ENCODE results near the gene RASAL2.

RASAL2 gene

DNA sequence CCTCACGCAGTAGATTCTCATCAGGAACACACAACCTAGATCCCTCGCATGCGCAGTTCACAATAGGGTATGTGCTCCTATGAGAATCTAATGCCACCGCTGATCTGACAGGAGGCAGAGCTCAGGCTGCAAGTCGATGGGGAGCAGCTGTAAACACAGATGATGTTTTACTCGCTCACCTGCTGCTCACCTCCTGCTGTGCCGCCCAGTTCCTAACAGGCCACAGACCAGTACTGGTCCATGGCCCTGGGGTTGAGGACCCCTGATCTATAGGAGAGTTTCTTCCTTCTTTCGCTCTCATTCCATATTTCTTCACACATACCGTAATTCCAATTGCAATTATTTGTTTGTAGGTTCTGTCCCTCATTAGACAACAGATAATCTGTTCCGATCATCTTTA, 299.5 kb downstream of the RASAL2 start:
- DNase-seq (ENCODE audit: low spot score), result no peak

DNA sequence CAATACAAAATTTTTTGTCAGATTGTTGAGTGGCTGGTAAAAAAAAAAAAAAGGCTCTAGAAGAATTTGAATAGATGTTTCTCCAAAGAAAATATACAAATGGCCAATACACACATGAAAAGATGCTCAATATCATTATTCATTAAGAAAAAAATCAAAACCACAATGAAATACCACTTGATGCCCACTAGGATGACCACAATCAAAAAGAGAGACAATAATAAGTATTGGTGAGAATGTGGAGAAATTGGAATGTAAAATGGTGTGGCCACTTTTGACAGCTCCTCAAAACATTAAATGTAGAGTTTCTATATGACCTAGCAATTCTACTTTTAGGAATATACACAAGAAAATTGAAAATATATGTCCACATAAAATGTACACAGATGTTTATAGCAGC, 302.9 kb downstream of the RASAL2 start:
- DNase-seq (ENCODE audit: low spot score), result no peak

DNA sequence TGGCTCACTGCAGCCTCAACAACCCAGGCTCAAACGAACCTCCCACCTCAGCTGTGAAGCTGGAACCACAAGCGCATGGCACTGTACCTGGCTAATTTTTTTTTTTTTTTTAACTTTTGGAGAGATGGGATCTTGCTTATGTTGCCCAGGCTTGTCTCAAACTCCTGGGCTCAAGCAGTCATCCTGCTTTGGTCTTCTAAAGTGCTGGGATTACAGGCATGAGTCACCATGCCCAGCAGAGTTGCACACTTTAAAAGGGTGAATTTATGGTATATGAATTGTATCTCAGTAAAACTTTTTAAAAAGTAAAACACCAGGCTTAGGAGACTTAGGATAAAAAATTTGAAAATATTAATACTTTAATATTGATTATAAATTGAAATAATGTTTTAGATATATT, 303.8 kb downstream of the RASAL2 start:
- no peak for DNase-seq (ENCODE audit: low spot score)

DNA sequence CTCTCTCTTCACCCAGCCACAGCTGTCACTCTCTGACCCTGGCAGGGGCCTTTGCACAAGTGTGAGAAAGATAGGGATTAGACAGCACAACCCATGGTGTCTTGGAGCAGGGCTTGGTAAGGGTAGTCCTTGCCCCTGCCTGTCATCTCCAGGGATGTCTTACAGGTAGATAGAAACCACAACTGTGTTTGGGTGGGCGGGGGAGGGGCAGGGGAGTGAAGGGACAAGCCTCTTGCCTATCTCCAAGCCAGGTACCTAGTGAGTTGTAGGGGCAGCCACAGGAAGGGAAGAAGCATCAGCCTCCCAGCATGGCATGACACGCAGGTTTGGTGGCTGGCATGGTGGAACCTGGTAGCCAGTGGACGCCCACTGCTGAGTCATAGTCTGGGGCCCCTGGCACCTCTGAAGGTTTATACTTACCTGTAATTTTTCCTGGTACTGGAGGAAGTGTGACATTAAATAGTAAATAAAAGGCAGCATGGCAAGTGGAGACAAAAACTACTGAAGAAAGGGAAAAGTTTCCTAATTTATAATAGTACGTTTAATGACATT, 305.3 kb downstream of the RASAL2 start:
- DNase-seq (ENCODE audit: low spot score), result no peak

DNA sequence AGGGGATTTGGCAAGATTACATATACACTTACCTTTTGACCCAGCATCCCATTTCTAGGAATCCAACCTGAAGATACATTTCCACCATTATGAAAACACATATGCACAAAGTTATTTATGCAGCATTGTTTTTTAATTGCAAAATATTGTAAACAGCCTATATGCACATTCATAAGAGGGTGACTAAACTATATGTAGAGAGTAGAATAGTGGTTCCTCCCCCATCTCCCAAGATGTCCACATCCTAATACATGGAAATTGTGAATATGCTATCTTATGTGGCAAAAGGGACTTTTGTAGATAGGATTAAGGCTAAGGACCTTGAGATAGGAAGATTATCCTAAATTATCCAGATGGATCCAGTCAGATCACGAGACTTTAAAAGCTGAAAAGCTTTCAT, 311.2 kb downstream of the RASAL2 start:
- DNase-seq (ENCODE audit: low spot score), result no peak

DNA sequence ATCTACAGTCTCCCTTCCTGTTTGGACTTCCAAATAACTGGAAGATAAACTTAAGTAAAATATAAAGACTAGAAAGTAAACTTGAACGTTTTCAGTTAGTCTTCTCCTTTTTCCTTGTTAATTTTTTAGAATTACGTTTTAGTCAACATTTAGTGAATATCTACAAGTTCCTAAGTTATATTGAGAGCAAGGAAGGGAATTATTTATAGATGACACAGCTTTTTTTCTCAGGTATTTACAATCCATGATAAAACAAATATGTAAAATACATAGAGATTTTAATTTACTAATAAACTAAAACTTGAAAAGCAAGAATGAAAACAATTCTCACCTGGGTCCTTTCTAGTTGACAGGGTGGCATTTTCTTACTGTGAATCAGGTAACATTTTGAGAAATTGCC, 313.3 kb downstream of the RASAL2 start:
- no peak for DNase-seq (ENCODE audit: low spot score)

DNA sequence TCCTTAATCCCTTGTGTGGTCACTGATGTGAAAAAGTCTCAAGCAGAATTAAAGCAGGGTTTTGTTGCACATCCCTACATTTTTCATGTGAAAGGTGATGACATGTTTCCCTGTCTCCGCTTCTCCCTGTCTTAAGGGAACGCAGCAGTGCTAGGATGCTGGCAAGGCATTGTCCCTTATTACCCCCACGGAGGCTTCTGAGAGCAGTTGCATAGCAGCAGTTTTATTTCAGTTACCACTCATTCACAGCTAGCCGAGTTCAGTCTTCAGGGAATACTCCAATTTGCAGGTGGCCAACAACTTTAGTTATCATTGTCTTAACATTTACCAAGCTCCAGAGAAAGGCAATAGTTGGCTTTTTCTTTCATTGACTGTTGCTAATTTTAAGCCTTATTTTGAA, 313.8 kb downstream of the RASAL2 start:
- no peak for DNase-seq (ENCODE audit: low spot score)

DNA sequence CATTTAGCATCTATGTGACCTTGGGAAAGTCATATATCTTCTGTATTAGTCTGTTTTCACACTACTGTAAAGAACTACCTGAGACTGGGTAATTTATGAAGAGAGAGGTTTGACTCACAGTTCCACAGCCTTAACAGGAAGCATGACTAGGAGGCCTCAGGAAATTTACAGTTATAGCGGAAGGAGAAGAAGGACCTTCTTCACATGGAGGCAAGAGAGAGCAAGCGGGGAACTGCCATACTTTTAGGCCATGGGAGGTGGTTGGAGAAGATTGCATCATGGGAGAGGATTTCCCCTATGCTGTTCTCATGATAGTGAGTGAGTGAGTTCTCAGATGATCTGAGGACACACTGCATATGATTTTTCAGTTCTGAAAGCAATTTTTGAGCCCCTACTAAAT, 315.0 kb downstream of the RASAL2 start:
- DNase-seq (ENCODE audit: low spot score), result no peak

DNA sequence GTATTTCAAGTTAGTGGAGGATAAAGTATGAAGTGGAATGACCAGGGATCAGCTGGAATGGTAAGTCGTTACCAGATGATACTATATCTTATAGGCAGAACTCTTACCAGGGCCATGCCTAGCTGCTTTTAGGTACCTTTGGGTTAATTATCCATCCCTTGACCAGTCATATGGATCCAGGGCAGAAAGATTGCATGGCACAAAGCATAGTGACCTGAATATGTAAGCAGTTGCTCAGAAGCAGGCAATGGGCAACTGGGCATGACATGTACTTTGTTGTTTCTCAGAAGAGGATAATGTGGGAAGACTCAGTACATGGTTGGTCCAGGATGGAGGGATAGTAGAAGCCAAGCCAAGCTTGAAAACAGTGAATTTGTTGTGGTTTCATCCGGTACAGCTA, 315.6 kb downstream of the RASAL2 start:
- DNase-seq (ENCODE audit: low spot score), result no peak

DNA sequence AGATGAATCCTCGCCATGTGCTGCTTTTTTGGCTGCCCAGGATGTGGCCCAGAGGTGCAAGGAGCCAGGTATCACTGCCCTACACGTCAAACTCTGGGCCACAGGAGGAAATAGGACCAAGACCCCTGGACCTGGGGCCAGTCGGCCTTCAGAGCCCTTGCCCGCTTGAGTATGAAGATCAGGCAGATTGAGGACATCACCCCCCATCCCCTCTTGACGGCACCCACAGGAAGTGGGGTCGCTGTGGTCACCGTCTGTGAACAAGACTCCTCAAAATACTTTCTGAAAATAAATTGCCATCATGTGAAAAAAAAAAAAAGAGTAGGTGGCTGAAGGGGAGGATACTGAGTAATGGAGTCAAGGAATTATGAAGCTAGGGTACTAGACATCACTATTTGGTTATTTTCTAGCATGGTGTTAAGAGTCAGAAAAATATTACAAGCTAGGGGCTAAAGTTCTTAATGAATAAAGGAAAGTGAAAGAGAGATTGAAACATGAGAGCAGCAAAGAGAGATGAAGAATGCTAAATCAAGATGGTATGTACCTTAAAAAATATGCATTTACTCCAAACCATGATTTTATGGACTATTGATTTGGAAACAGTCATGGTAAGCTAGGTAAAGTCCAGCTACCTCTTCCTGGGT, 318.0 kb downstream of the RASAL2 start:
- DNase-seq (ENCODE audit: low spot score), result no peak

DNA sequence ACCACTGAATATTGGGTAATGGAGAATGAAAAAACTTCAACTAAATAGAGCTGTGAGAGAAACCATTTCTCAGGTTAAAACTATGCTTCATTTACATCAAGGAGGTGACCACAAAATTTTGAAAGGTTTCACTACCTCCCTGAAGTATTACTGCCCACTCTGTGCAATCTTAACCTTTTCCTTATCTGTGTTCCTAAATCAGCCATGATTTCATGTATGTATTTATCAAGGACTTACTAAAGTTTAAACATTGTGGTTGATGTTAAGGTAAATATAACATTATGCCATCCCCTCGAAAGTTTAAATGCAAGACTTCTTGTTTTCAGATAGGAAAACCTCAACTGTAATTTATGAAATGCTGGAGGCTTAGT, 318.5 kb downstream of the RASAL2 start:
- DNase-seq (ENCODE audit: low spot score), result no peak

DNA sequence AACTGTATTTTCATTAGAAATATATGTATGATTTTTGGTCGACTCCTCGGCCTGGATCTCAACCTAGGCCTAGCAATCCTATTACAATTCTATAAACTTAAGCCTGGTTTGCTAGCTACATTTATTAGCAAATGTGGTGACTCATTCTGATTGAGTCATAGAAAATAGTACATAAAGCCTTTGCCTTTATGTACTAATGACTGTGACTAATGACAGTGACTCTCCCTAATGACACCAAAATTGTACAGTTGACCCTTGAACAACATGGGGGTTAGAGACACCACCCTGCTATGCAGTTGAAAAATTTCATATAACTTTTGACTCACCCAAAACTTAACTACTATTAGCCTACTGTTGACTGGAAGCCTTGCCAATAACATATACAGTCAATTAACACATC, 324.0 kb downstream of the RASAL2 start:
- peak; percentile 62 for DNase-seq (ENCODE audit: low spot score)

DNA sequence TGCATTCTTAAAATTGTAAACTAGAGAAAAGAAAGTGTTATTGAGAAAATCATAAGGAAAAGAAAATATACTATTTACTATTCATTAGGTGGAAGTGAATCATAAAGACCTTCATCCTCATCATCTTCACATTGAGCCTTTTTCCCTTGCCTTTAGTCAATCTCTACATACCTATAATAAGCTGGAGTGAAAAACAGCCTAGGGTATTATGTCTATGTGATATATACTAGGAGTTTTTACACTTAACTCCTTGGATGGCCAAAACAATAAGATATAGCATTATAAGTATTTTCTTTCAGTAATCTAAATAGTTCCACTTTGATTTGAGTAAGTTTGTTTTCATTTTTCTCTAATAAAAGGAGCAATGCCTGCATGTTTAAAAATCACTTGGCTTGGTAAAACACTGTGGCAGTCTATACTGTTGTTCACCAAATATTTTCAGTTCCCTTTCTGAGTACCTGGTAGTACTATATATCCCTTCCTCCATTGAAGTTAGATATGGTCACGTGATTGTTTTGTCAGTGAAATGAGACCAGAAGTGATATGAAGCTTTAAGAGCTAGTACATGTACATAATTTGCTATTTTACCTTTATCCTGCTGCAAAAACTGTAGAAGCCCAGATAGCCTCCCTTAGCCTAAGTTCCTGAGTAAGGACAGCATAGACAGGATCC, 324.5 kb downstream of the RASAL2 start:
- DNase-seq (ENCODE audit: low spot score), result no peak

DNA sequence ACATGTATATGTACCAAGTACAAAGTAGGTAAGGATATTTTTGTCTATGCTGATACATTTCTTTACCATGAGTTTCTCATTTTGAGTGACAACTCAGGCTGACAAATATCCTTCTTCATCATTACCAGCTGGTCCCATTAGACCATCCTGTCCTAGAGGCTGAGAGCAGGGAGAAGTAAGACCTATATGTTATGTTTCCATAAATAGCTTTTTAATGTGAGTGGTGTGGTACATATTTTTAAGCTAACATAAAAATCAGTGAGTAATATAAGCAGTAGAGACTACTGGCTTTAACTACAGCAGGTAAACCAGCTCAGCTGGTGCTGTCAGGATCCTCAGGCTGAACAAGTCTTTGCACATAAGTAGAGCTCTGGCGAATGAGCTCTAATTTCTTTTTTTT, 340.5 kb downstream of the RASAL2 start:
- DNase-seq (ENCODE audit: low spot score), result no peak

DNA sequence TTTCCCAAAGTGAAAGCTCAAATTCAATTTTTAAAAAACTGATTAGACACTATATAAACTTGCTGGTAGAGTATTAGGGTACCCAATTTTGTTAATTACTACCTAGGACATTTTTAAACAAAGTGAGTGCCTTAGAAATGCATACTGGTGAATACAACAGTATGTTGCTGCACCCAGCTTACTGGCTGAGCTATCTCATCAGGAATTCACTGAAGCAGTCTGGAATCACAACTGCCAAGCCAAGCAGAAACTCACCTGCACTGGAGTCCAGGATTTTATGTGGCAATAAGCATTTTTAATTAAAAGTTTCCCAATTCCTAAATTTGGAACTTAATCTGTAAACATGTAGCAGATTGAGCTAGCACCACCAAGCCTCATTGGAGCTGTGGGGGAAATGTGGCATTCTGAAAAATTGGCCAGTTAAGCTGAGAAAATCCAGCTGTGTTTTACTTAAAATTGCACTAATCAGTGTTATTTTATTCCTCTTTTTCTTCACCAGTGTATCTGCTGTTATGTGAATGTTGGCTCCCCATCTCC, 341.1 kb downstream of the RASAL2 start:
- DNase-seq (ENCODE audit: low spot score), result no peak

DNA sequence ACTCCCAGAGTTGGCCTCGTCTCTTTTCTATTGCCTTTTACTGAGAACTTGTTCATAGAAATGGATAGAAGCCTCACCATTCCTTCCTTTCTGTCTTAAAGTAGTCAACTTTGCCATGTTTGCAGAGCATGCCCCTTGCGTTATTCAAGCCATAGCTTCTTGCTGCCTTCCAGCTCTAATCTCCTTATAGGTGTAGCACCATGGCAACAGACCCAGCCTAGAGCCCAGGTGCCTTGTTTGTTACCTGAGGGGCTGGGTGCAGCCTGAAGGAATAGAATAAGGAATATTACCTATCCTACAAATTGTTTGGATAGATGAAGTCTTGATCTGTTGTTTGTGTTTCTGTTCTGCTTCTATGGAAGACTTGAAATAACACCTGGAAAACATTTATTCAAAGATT, 343.0 kb downstream of the RASAL2 start:
- no peak for DNase-seq (ENCODE audit: low spot score)

DNA sequence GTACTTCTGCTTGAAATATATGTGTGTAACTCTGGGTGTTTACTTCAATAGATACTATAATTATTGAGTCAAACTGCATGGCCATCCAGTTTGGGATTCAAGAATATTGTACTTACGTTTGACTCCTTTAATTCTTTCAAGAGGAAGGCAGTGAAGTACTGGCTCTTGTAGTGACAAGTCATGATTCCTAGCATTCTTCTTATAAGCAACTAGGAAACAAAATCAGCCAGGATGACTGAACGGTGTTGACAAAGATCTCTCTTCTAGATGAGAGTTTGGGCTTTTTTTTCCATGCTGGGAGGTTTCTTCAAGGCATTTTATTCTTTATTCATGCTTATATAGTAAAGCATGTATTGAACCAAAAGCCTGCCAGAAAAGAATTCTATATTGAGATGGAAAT, 344.5 kb downstream of the RASAL2 start:
- no peak for DNase-seq (ENCODE audit: low spot score)

DNA sequence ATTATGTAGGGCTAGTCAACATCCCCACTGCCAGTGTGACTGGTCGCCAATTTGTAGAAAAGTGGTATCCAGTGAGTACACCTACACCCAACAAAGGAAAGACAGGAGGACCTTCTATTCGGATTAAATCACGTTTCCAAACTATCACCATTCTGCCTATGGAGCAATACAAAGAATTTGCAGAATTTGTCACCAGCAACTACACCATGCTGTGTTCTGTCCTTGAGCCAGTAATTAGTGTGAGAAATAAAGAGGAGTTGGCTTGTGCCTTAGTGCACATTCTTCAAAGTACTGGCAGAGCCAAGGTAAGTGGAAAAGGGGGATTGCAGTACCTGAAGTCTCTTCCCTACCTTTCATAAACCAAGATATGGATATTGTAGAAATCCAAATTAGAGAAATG, 349.0 kb downstream of the RASAL2 start:
- DNase-seq (ENCODE audit: low spot score), result no peak

DNA sequence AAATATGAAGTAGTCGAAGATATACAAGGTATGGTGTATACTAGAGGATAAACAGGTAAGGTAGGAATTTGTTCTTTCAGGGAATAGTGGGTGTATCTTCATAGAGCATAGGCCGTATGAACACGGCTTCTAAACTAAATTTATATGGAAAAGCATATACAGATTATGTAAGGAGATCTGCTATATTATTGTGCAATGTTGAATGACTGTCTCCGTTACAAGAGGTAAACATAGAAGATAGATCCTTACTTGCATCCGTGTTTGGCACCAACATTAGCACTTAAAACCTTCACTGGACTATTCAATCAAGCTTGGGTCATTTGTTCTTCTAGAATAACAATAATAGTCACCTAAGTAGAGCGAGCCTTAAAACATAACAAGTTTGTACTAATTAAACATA, 357.0 kb downstream of the RASAL2 start:
- no peak for DNase-seq (ENCODE audit: low spot score)

DNA sequence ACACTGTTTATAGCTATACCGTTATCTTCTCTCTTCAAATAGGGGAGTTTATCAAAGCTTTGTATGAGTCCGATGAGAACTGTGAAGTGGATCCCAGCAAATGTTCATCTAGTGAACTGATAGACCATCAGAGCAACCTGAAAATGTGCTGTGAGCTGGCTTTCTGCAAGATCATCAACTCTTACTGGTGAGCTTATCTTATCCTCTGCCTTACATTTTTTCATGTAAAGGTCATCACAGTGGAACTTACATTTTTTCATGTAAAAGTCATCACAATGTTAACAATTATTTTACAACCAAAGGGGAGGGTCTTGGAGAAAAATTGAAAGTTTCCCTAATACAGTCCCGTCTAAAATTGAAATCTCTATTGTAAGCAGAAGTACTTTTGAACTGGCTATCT, 357.6 kb downstream of the RASAL2 start:
- no peak for DNase-seq (ENCODE audit: low spot score)

DNA sequence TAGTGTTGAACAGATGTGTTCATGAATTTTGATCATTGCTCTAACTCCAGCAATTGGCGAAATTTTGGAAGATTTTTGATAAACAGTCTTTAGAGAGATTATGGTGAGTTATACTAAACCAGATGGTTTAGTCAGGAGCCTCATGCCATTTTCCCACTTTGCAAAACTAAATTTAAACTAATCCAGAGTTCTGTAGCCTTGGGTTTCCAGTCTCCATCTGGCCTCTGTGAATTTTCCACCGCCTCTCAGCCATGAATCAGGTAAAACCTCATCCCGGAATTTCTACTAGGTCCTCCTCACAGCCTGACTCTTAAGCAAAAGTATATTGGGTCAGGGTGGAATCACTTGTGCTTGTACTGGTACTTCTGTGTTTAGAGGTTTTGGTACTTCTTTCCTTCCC, 358.1 kb downstream of the RASAL2 start:
- no peak for DNase-seq (ENCODE audit: low spot score)

DNA sequence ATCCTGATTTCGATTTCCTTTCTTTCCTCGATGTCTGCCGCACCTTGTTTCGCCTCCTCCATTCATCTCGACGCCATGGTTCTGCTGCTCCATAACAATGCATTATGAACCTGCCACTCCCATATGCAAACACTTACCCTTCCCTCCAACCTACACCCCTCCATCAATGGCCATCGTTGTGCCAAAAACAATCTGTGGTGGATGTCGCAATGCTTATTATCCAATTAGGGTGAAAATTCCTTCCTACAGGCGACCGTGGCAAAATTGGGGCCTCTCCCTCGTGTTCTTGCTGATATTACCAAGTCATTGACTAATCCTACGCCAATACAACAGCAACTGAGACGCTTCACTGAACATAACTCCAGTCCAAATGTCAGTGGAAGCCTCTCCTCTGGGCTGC, 362.6 kb downstream of the RASAL2 start:
- DNase-seq (ENCODE audit: low spot score), result no peak

DNA sequence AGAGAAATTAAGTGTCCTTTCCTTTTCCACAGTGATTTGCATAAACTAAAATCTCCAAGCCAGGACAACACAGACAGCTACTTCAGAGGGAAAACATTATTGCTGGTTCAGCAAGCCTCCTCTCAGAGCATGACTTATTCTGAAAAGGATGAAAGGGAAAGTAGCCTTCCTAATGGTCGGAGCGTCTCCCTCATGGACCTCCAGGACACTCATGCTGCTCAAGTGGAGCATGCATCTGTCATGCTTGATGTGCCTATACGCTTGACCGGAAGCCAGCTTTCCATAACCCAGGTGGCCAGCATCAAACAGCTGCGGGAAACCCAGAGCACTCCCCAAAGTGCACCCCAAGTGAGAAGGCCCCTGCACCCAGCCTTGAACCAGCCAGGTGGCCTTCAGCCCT, 363.7 kb downstream of the RASAL2 start:
- no peak for DNase-seq (ENCODE audit: low spot score)

DNA sequence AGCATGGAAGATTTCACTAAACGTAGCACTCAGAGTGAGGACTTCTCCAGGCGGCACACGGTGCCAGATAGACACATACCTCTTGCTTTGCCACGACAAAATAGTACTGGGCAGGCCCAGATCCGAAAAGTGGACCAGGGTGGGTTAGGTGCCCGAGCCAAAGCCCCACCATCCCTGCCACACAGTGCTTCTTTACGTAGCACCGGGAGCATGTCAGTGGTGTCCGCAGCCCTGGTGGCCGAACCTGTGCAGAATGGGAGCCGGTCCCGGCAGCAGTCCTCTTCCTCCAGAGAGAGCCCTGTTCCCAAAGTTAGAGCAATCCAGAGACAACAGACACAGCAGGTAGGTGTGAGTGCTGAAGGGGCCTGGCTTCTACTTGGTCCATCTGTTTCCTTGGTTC, 364.3 kb downstream of the RASAL2 start:
- no peak for DNase-seq (ENCODE audit: low spot score)
